Body of pancreas (tissue), 4 donors: ENCODE measurements around the gene CTIF. TPM values are rescaled to one million over a fixed set of nuclear protein-coding genes. Genes with fewer than 3 reads are reported as not detected.
A peak's percentile ranks its signal among the peaks of the same experiment; 100 is the strongest.

Experiments
- ATAC-seq: fragments of 150-250 bp; one replicate; pipeline ENCODE4 v1.9.1; 2016
- DNase-seq, 4 donors: peaks; one replicate each; pipeline ENCODE4 v3.0.0-alpha.2; 2019
- H3K27ac ChIP-seq, 4 donors: fragments of 200-600 bp; sonication (generic); 1 replicate in 3 of 4; 2 replicates in 1 of 4; pipeline versions ENCODE4 v1.5.1 to v1.6.1; 2016 to 2019; ENCODE audit warnings: mild to moderate bottlenecking in 1 of 4, mixed read lengths in 1 of 4, moderate library complexity in 1 of 4
- H3K27me3 ChIP-seq, 2 donors: fragments of 200-600 bp; sonication (generic); one replicate each; pipeline ENCODE4 v1.6.0; 2016; ENCODE audit warnings: mild to moderate bottlenecking in 1 of 2
- H3K36me3 ChIP-seq, 2 donors: fragments of 200-600 bp; sonication (generic); replicated peaks in 1 of 2; 2 replicates each; pipeline ENCODE4 v1.5.1; 2016; ENCODE audit warnings: low read depth in 2 of 2; ENCODE audit not compliant: insufficient read depth in 1 of 2
- H3K4me1 ChIP-seq: fragments of 200-600 bp; sonication (generic); one replicate; pipeline ENCODE4 v1.6.0; 2016
- H3K4me3 ChIP-seq, 2 donors: fragments of 200-600 bp; sonication (generic); 1 replicate in 1 of 2; 2 replicates in 1 of 2; pipeline ENCODE4 v1.5.1; 2016 to 2019
- H3K9me3 ChIP-seq, 3 donors: fragments of 200-600 bp; sonication (generic); 1 replicate in 2 of 3; 2 replicates in 1 of 3; pipeline ENCODE4 v1.5.1; 2016
- POLR2A ChIP-seq, 3 donors: fragments of 450-650 bp; IDR thresholded peaks; one replicate each; pipeline ENCODE4 v1.6.1; 2016; ENCODE audit warnings: antibody characterized with exemption in 3 of 3, mild to moderate bottlenecking in 2 of 3
- WGBS, 2 donors: methylation state at CpG; one replicate each; pipeline ENCODE4 v1.1.5; 2017; 5-methylcytosine and 5-hydroxymethylcytosine counted together
- intact Hi-C: fragments of 100-400 bp; cut with DNase I; formaldehyde crosslinking; loops from one replicate; pipeline ENCODE4 v1.15.1; 2023
- total RNA-seq, 2 donors: library from RNA; depleted of rRNA; stranded (reverse); fragments of >200 nt; gene quantifications; one replicate each; pipeline ENCODE4 v1.1.0, GENCODE V29; 2016
- TF ChIP-seq, protein P1 (sequence below), 7 experiments: fragments of 450-650 bp in 4 of 7; fragments of 200-600 bp in 3 of 7; sonication (generic) in 3 of 7; IDR thresholded peaks; one replicate each; pipeline ENCODE4 v1.5.1; 2016 to 2019; ENCODE audit warnings: antibody characterized with exemption in 7 of 7

Gene CTIF
- total RNA-seq, 2 donors from 2014 or later: 18.7 to 24.4 TPM

DNA sequence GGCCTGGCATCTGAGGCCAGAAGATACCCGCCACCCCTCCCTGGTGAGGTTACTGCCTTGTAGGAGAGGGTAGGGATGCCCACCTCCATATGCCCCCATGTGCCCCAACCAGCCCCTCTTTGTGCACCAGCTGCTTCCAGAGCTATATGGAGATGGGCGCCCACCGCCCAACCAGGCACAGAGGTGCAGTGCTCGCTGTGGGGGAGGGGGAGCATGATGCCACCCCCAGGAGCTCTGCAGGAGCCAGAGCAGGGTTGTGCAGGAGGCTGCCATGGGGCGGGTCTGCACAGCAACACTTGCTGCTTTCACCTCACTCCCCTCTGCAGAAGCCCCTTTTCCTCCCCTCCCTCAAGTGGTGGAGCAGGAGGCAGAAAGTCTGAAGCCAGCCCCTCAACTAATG, 237.3 kb downstream of the CTIF start:
- 93% methylated on average over 3 of the region's 5 CpGs; no CpG with 5 or more reads in 1 of the 2 donors for WGBS, 2 donors
- Histone ChIP-seq H3K27me3 (no peaks in the 10 kb centered on the region), H3K9me3 (no peaks in the 10 kb centered on the region), H3K4me1 (peaks cover 8% of the 10 kb centered on the region), H3K27ac (no peak overlapping the region), H3K36me3 (no peaks in the 10 kb centered on the region), H3K4me3 (no peak overlapping the region)
- intact Hi-C loops: loop anchor here (5.0 to 10.0 kb wide), 3 partner anchors 171 to 409 kb away; no protein-coding TSS in a partner anchor
- TF ChIP-seq, protein P1, sequence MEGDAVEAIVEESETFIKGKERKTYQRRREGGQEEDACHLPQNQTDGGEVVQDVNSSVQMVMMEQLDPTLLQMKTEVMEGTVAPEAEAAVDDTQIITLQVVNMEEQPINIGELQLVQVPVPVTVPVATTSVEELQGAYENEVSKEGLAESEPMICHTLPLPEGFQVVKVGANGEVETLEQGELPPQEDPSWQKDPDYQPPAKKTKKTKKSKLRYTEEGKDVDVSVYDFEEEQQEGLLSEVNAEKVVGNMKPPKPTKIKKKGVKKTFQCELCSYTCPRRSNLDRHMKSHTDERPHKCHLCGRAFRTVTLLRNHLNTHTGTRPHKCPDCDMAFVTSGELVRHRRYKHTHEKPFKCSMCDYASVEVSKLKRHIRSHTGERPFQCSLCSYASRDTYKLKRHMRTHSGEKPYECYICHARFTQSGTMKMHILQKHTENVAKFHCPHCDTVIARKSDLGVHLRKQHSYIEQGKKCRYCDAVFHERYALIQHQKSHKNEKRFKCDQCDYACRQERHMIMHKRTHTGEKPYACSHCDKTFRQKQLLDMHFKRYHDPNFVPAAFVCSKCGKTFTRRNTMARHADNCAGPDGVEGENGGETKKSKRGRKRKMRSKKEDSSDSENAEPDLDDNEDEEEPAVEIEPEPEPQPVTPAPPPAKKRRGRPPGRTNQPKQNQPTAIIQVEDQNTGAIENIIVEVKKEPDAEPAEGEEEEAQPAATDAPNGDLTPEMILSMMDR (IDR thresholded peaks at IDR 0.05): no peak
- no peak for TF ChIP-seq POLR2A (IDR thresholded peaks at IDR 0.05)
- no peak for ATAC-seq
- no peak for DNase-seq

DNA sequence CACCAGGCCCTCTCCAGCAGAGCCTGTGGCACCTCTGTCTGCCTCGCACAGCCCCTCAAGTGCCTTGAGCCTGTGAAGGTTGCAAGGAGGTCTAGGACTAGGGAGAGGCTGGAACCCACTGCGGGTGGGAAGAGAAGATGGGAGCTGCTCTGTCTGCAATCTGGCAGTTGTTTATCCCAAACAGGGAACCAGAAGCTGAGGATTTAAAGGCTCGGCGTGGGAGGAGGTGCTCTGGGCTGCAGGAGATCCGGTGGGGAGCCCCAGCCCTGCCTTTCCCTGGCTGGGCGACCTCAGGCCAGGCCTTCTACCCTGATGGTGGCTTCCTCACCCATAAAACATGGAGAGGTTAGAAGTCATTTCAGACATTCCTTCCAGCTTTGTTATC, 237.8 kb downstream of the CTIF start:
- Histone ChIP-seq H3K27me3 (no peaks in the 10 kb centered on the region), H3K36me3 (no peaks in the 10 kb centered on the region), H3K27ac (no peak overlapping the region), H3K4me3 (no peak overlapping the region), H3K4me1 (peaks cover 13% of the 10 kb centered on the region), H3K9me3 (no peaks in the 10 kb centered on the region)
- WGBS, 2 donors: 86 to 87% methylated on average over 5 to 6 of the region's 6 CpGs
- intact Hi-C loops: loop anchor here (5.0 to 10.0 kb wide), 3 partner anchors 171 to 408 kb away; no protein-coding TSS in a partner anchor
- TF ChIP-seq, protein P1 (IDR thresholded peaks at IDR 0.05): no peak
- no peak for TF ChIP-seq POLR2A (IDR thresholded peaks at IDR 0.05)
- no peak for DNase-seq
- no peak for ATAC-seq

DNA sequence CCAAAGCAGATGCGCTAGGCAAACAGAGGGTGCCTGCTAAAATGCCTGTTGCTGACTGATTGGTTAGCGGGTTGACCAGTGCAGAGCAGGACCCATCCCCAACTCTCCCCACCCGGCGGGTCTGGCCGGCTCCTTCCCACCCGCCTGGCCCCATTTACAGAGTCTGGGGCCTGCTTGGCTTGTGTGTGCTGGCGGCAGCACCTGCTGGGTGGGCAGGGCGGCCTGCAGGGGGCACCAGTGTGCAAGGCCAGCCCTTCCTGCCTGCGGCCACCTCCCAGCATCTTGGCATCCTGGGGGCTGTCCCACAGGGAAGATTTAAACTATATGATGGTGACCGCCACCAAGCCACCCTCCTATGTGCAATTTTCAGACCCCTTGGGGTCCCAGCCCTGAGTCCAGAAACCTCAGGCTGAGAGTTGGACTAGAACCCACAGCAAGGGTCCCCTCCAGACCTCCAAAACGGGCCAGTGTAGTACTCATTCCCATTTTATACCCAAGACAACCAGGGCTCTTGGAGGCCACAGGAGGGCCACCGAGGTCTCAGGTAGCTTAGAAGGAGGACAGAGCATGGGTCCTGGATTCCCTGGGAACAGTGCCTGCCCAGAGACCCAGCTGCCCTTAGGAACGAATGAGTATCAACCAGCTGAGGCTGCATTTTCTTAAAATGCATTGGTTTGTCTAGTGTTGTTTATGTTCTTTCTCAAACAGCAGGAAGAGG, 238.4 kb downstream of the CTIF start:
- peak; percentile 50 to 73 (median 62) for DNase-seq
- H3K4me1 ChIP-seq: peaks cover 18% of the 10 kb centered on the region
- TF ChIP-seq, protein P1 (IDR thresholded peaks at IDR 0.05): peak; percentile 75 to 90 (median 82)
- TF ChIP-seq POLR2A (IDR thresholded peaks at IDR 0.05): no peak
- no peak overlapping the region for H3K4me3 ChIP-seq
- no peaks in the 10 kb centered on the region for H3K9me3 ChIP-seq
- H3K27me3 ChIP-seq: no peaks in the 10 kb centered on the region
- ATAC-seq: peak; percentile 45
- WGBS, 2 donors: 26 to 44% methylated on average over 9 to 13 of the region's 13 CpGs
- intact Hi-C loops: loop anchor here (5.0 to 10.0 kb wide), 3 partner anchors 170 to 408 kb away; no protein-coding TSS in a partner anchor
- no peak overlapping the region for H3K27ac ChIP-seq
- no peaks in the 10 kb centered on the region for H3K36me3 ChIP-seq

DNA sequence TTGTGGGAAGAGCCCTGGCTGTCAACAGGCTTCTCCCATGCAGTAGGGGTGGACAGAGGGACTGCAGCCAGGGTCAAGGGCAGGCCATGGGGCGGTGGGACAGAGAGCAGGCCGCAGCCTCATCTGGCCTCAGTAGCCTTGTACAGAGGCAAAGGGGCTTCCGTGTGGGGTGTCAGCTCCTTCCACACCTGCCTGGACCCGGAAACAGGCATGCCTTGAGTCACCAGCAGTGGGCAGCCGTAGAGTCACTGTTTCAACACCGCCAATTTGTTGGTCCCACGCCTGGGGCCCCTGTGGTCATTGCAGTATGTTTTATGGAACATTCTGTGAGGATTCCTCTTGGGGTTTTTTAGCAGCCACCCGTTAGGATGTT, 238.9 kb downstream of the CTIF start:
- TF ChIP-seq, protein P1 (IDR thresholded peaks at IDR 0.05): no peak
- no peak for TF ChIP-seq POLR2A (IDR thresholded peaks at IDR 0.05)
- no peak for DNase-seq
- WGBS, 2 donors: 88 to 89% methylated on average over 5 to 8 of the region's 8 CpGs
- Histone ChIP-seq H3K27ac (no peak overlapping the region), H3K9me3 (no peaks in the 10 kb centered on the region), H3K4me1 (peaks cover 21% of the 10 kb centered on the region), H3K36me3 (no peaks in the 10 kb centered on the region), H3K27me3 (no peaks in the 10 kb centered on the region), H3K4me3 (no peak overlapping the region)
- intact Hi-C loops: loop anchor here (5.0 to 10.0 kb wide), 3 partner anchors 170 to 407 kb away; no protein-coding TSS in a partner anchor
- no peak for ATAC-seq
